PFSK-1 (cell line): ENCODE results near the gene RPRD1B.

Source experiments
- FOXP2 ChIP-seq: optimal IDR thresholded peaks from 2 replicates; pipeline ENCODE3; 2011; ENCODE audit warnings: borderline replicate concordance, control low read depth, inconsistent platforms; ENCODE audit not compliant: insufficient read depth; ENCODE audit errors: extremely low read length, extremely low read depth
- POLR2AphosphoS5 ChIP-seq: IDR thresholded peaks from 2 replicates; pipeline ENCODE4 v1.6.1; 2012; ENCODE audit warnings: low read depth, mild to moderate bottlenecking, control low read depth, low read length, moderate library complexity
- SIN3A ChIP-seq: IDR thresholded peaks from 2 replicates; pipeline ENCODE4 v1.6.1; 2012; ENCODE audit warnings: mild to moderate bottlenecking, low read length, moderate library complexity, borderline replicate concordance; ENCODE audit not compliant: insufficient read depth
- TAF1 ChIP-seq: IDR thresholded peaks from 2 replicates; pipeline ENCODE4 v1.6.1; 2012; ENCODE audit warnings: low read length, control low read depth, borderline replicate concordance; ENCODE audit not compliant: insufficient read depth
- TF ChIP-seq, protein P1 (sequence below), 2 experiments: IDR thresholded peaks; 2 replicates each; pipeline versions ENCODE4 v1.6.1 to v1.8.0; 2011 to 2012; ENCODE audit warnings: low read depth in 2 of 2, low read length in 2 of 2, control low read depth in 1 of 2, inconsistent platforms in 1 of 2, mild to moderate bottlenecking in 1 of 2, moderate library complexity in 1 of 2; ENCODE audit not compliant: insufficient read depth in 1 of 2

The RPRD1B gene

DNA sequence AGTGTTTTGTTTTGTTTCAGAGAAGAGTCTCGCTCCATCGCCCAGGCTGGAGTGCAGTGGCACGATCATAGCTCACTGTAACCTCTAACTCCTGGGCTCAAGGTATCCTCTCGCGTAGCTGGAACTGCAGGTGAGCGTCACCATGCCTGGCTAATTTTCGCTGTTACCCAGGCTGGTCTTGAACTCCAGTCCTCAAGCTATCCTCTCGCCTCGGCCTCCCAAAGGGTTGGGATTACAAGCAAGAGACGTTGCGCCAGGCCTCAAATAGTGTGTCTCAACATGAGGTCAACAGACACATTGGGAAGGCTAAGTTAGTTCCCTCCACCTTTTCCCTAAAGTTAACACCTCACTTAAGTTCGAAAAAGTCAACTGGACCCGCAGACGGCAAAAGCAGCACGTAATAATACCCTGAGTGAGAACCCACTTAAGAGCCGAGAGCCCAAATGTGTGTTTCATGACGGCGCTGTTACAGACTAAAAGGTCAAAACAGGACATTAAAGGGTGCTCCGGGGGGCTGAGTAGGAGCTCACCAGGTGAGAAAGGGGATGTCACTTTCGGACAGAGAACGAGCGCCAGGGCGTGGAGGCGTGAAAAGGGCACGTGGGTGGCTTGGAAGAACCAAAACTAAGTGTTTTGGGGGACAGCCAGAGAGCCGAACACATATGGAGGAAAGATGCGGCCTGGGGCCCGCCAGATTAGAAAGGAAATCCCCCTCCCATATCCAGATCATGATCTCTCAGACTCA is 789 bp upstream of the RPRD1B start:
- no peak for TF ChIP-seq POLR2AphosphoS5

DNA sequence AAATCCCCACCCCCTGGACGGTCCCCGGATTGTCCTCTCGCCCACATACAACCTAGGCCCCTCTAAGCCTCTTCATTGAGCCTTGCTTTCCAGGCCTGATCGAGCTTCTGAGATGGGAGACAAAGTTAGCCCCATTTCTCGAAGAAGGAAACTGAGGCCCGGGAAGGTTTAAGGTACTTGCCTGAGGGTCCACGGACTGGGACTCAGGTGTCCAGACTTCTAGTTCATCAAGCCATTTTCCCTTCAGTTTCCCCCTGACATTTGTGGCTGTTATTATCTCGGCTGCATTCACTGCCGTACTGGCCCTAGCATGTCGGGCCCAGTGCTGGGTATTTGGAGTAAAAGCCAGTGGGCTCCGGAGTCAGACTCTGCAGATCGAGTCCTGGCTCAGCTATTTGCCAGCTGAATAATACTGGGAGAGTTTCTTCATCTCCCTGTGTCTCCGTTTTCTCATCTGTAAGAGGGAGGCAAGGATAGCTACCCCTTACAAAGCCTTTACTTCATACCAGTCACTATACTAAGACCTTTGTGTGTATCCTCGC is 633 bp downstream of the RPRD1B start:
- no peak for TF ChIP-seq POLR2AphosphoS5
- TF ChIP-seq TAF1: no peak
- TF ChIP-seq FOXP2: no peak
- TF ChIP-seq, protein P1, sequence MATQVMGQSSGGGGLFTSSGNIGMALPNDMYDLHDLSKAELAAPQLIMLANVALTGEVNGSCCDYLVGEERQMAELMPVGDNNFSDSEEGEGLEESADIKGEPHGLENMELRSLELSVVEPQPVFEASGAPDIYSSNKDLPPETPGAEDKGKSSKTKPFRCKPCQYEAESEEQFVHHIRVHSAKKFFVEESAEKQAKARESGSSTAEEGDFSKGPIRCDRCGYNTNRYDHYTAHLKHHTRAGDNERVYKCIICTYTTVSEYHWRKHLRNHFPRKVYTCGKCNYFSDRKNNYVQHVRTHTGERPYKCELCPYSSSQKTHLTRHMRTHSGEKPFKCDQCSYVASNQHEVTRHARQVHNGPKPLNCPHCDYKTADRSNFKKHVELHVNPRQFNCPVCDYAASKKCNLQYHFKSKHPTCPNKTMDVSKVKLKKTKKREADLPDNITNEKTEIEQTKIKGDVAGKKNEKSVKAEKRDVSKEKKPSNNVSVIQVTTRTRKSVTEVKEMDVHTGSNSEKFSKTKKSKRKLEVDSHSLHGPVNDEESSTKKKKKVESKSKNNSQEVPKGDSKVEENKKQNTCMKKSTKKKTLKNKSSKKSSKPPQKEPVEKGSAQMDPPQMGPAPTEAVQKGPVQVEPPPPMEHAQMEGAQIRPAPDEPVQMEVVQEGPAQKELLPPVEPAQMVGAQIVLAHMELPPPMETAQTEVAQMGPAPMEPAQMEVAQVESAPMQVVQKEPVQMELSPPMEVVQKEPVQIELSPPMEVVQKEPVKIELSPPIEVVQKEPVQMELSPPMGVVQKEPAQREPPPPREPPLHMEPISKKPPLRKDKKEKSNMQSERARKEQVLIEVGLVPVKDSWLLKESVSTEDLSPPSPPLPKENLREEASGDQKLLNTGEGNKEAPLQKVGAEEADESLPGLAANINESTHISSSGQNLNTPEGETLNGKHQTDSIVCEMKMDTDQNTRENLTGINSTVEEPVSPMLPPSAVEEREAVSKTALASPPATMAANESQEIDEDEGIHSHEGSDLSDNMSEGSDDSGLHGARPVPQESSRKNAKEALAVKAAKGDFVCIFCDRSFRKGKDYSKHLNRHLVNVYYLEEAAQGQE (IDR thresholded peaks at IDR 0.05; ENCODE audit: insufficient read depth in 1 of 2, low read depth in 2 of 2, low read length in 2 of 2): no peak
- TF ChIP-seq SIN3A: no peak

DNA sequence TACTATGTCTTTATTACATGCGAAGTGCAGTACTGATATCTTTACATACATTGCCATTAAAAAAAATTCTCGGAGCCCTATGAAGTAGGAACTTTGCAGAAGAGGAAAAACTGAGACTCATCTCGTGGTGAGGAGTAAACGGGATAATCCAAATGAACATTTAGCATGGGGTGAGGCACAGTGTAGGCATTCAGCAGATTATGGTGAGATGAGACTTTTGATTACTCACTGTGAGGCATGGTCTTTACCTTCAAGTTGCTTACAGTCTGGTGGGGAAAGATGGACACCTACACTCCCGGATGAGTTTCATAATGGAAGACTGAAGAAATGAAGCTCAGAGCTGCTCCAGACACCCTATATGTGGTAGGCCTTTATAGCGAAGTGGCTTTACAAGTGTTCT is 1.4 kb downstream of the RPRD1B start:
- TF ChIP-seq TAF1 (no peak), FOXP2 (no peak), SIN3A (no peak), POLR2AphosphoS5 (no peak)
- TF ChIP-seq, protein P1 (IDR thresholded peaks at IDR 0.05; ENCODE audit: insufficient read depth in 1 of 2, low read depth in 2 of 2, low read length in 2 of 2): no peak

DNA sequence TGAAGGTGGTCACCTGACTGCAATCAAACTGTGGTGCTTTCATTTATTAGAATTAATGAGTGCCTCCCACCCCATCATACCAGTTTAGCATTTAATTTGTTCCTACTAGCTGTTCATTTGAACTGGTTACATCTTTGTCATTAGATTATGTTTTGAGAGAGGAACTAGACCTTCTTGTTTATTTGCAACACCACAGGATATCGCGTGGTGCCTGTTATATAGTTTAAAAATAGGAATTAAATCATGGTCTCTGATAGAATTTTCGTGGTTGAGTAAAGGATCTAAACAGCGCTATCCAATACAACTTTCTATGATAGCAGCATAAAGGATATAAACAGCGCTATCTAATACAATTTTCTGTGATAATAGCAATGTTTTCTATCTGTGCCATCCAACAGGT is 2.8 kb downstream of the RPRD1B start:
- TF ChIP-seq FOXP2 (no peak), SIN3A (no peak), POLR2AphosphoS5 (no peak), TAF1 (no peak)
- TF ChIP-seq, protein P1 (IDR thresholded peaks at IDR 0.05; ENCODE audit: insufficient read depth in 1 of 2, low read depth in 2 of 2, low read length in 2 of 2): no peak

DNA sequence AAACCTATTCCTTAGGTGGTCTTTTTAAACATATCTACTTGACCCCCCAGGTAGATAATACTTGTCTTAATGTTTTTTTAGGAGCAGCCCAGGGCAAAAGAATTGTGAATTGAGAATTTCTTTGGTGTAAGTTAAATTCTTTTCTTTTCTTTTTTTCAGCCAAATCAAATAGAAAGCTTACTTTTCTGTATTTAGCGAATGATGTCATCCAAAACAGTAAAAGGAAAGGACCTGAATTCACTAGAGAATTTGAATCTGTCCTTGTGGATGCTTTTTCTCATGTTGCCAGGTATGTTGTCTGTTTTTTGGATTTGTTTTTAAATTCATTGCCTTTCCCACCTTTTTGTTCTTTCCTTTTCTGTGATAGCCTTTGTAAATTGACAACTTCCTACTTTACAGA is 6.7 kb downstream of the RPRD1B start:
- TF ChIP-seq, protein P1 (IDR thresholded peaks at IDR 0.05; ENCODE audit: insufficient read depth in 1 of 2, low read depth in 2 of 2, low read length in 2 of 2): no peak
- TF ChIP-seq FOXP2: no peak
